ENCODE results near the gene NAIF1.
"Not testable (repeated sequence)": the region's sequence is repeated elsewhere in the genome, so short reads cannot be mapped to it uniquely, and the experiment has no call there.

The NAIF1 gene

GRCh38 chr9:128024761-128025308 is 42.3 kb downstream of the NAIF1 start:
- DNase-seq: no peak

- DNase-seq: not testable (repeated sequence)
These were observed 43.4 kb downstream of the NAIF1 start for GRCh38 chr9:128023671-128024070.

- DNase-seq: no peak
These were observed 44.2 kb downstream of the NAIF1 start for GRCh38 chr9:128022886-128023285.

- DNase-seq: no peak
These were observed 46.0 kb downstream of the NAIF1 start for GRCh38 chr9:128021098-128021497.

- no peak for DNase-seq
These were observed 46.4 kb downstream of the NAIF1 start for GRCh38 chr9:128020692-128021091.

GRCh38 chr9:128015696-128016095 is 51.4 kb downstream of the NAIF1 start:
- no peak for DNase-seq
